ENCODE data around the gene SPINDOC.
"Not testable (repeated sequence)": the region's sequence is repeated elsewhere in the genome, so short reads cannot be mapped to it uniquely, and the experiment has no call there.

The SPINDOC gene

GRCh38 chr11:63844836-63845235 lies 31.6 kb downstream of the SPINDOC start:
- CTCF ChIA-PET: interaction anchor here (1.1 to 1.3 kb wide), 2 partner anchors 13 to 62 kb away, joined by 4 to 5 read pairs; no protein-coding TSS in a partner anchor
- peaks cover 72% of the 10 kb centered on the region for H3K4me1 Mint-ChIP-seq
- H3K36me3 Mint-ChIP-seq: peaks cover 63% of the 10 kb centered on the region
- DNase-seq: no peak
- H3K4me3 Mint-ChIP-seq: no peak overlapping the region
- H3K27me3 Mint-ChIP-seq: no peaks in the 10 kb centered on the region
- H3K27ac Mint-ChIP-seq: no peak overlapping the region
- no peaks in the 10 kb centered on the region for H3K9me3 Mint-ChIP-seq

DNA sequence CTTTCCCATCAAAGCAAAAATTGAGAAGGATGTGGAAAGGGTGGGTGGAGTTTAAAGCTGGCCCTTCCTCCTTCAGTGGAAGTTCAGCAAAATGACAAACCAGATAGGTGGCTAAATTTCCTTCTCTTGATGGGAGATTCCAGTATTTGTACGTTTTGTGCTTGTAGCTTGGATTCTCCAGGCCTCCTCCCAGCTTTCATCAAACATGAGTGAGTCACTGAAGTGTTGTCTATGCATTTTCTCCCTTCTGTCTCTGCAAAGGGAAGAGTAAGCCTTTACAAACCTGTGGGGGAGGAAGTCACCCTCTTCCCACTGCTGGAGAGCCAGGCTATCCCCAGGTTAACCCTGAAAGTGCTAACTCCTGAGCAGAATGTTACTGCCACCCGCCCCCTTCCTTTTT lies 32.0 kb downstream of the SPINDOC start:
- H3K27ac Mint-ChIP-seq: no peak overlapping the region
- peaks cover 61% of the 10 kb centered on the region for H3K36me3 Mint-ChIP-seq
- no peak for DNase-seq

DNA sequence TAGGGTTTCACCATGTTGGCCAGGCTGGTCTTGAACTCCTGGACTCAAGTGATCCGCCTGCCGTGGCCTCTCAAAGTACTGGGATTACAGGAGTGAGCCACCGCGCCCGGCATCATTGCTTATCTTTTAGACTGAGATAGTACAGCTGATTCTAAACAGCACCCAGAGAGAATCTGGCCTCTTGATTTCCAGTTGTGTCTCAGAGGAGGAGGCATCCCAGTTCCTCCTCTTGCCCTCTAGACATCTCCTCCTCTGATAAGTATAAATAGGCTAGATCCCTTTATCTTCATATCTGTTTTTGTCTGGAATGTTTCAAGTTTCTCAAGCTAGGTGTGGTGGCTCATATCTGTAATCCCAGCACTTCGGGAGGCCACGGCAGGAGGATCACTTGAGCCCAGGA lies 32.7 kb downstream of the SPINDOC start:
- DNase-seq: no peak
- no peak overlapping the region for H3K4me3 Mint-ChIP-seq
- no peak overlapping the region for H3K27ac Mint-ChIP-seq
- H3K4me1 Mint-ChIP-seq: peaks cover 75% of the 10 kb centered on the region
- no peaks in the 10 kb centered on the region for H3K27me3 Mint-ChIP-seq
- CTCF ChIA-PET: interaction anchor here (0.6 to 1.1 kb wide), 2 partner anchors 12 to 26 kb away, joined by 3 to 4 read pairs; no protein-coding TSS in a partner anchor
- H3K36me3 Mint-ChIP-seq: peaks cover 60% of the 10 kb centered on the region
- H3K9me3 Mint-ChIP-seq: no peaks in the 10 kb centered on the region

More for the DNA sequence above, 32.0 kb downstream of the SPINDOC start:
- Mint-ChIP-seq H3K9me3 (no peaks in the 10 kb centered on the region), H3K4me3 (no peak overlapping the region), H3K4me1 (peaks cover 75% of the 10 kb centered on the region), H3K27me3 (no peaks in the 10 kb centered on the region)
- CTCF ChIA-PET: interaction anchor here (1.1 to 1.3 kb wide), 2 partner anchors 12 to 61 kb away, joined by 4 to 5 read pairs; no protein-coding TSS in a partner anchor

- no peak for DNase-seq
- Mint-ChIP-seq H3K27ac (no peak overlapping the region), H3K9me3 (no peaks in the 10 kb centered on the region), H3K4me1 (peaks cover 75% of the 10 kb centered on the region), H3K27me3 (no peaks in the 10 kb centered on the region), H3K4me3 (no peak overlapping the region), H3K36me3 (peaks cover 57% of the 10 kb centered on the region)
- CTCF ChIA-PET: no interaction called here
These were observed 33.6 kb downstream of the SPINDOC start for GRCh38 chr11:63846897-63847296.

DNA sequence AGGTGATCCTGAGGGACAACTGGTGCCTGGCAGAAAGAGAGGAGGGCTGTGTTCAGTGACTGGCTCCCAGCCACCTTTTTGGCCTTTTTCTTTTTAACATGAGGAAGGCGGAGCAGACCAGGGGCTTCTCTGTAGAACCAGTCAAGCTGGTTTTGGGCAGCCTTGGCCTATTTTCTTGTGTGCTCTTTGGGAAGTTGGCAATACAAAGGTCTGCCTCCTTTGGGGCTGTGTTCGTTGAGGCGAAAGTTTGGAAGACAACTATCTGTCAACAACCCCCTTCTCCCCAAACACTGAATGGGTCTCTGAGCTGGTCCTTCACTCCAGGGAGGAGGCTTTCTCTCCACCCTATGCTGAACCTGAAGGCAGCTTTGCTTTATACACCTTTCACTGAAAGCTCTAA lies 34.1 kb downstream of the SPINDOC start:
- Mint-ChIP-seq H3K27me3 (no peaks in the 10 kb centered on the region), H3K9me3 (no peaks in the 10 kb centered on the region), H3K4me1 (peaks cover 76% of the 10 kb centered on the region), H3K4me3 (no peak overlapping the region), H3K36me3 (peaks cover 56% of the 10 kb centered on the region), H3K27ac (no peak overlapping the region)
- CTCF ChIA-PET: no interaction called here
- DNase-seq: no peak

DNA sequence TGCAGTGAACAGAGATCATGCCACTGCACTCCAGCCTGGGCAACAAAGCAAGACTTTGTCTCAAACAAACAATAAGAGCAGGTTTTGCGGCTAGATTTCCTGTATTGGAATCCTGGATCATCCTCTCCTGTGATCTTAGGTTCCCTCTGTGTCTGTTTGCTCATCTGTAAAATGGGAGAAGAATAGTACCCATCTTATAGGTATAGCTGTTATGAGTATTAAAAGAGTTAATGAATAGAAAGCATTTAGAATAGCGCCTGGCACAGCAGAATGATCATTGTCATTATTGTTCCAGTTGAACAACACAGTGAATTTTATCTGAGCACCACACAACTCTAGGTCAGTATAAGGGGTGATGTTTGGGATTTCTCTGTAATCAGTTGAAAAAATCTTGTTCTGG lies 36.4 kb downstream of the SPINDOC start:
- no peak overlapping the region for H3K27ac Mint-ChIP-seq
- H3K4me3 Mint-ChIP-seq: no peak overlapping the region
- H3K27me3 Mint-ChIP-seq: no peaks in the 10 kb centered on the region
- CTCF ChIA-PET: interaction anchor here (0.6 to 2.1 kb wide), 2 partner anchors 11 to 31 kb away, joined by 3 to 5 read pairs; partner anchors contain the start of gene MARK2
- DNase-seq: no peak
- H3K36me3 Mint-ChIP-seq: peaks cover 48% of the 10 kb centered on the region
- no peaks in the 10 kb centered on the region for H3K9me3 Mint-ChIP-seq
- H3K4me1 Mint-ChIP-seq: peaks cover 61% of the 10 kb centered on the region

DNA sequence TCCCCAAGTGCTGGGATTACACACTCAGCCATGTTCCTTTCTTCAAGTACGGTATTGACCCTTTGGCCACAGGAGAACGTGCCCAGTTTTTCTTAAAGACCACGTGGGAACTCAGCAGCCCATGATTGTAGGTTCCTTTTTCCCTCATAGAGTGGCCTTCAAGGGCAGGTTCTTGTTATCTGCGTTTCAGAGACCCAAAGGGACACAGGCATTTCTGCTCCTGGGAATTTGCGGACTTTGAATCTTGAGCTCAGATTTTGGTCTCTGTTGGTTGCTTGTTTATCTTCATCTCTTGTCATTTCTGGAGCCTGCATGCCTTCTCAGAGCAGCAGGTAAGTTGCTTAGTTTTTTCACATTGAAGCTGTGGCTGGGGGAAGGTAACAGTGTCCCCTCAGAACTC lies 37.7 kb downstream of the SPINDOC start:
- CTCF ChIA-PET: interaction anchor here (0.6 to 2.1 kb wide), 2 partner anchors 12 to 163 kb away, joined by 3 to 5 read pairs; partner anchors contain the start of gene MARK2
- peak overlapping the region; percentile 17 for H3K4me3 Mint-ChIP-seq
- H3K4me1 Mint-ChIP-seq: peaks cover 59% of the 10 kb centered on the region
- no peak for DNase-seq
- peaks cover 52% of the 10 kb centered on the region for H3K36me3 Mint-ChIP-seq
- no peaks in the 10 kb centered on the region for H3K27me3 Mint-ChIP-seq
- H3K9me3 Mint-ChIP-seq: no peaks in the 10 kb centered on the region
- peak overlapping the region; percentile 39 for H3K27ac Mint-ChIP-seq

- H3K36me3 Mint-ChIP-seq: peaks cover 53% of the 10 kb centered on the region
- peaks cover 61% of the 10 kb centered on the region for H3K4me1 Mint-ChIP-seq
- DNase-seq: no peak
- peak overlapping the region; percentile 39 for H3K27ac Mint-ChIP-seq
- H3K9me3 Mint-ChIP-seq: no peaks in the 10 kb centered on the region
- H3K27me3 Mint-ChIP-seq: no peaks in the 10 kb centered on the region
- peak overlapping the region; percentile 17 for H3K4me3 Mint-ChIP-seq
- CTCF ChIA-PET: interaction anchor here (2.1 kb wide), 1 partner anchor 12 kb away, joined by 5 read pairs; the partner anchor contains the start of gene MARK2
These were observed 38.1 kb downstream of the SPINDOC start for GRCh38 chr11:63851364-63851763.

GRCh38 chr11:63853476-63853875 lies 40.2 kb downstream of the SPINDOC start:
- DNase-seq: no peak
- no peak overlapping the region for H3K27ac Mint-ChIP-seq
- peaks cover 59% of the 10 kb centered on the region for H3K4me1 Mint-ChIP-seq
- peaks cover 46% of the 10 kb centered on the region for H3K36me3 Mint-ChIP-seq
- CTCF ChIA-PET: no interaction called here
- H3K9me3 Mint-ChIP-seq: no peaks in the 10 kb centered on the region
- no peaks in the 10 kb centered on the region for H3K27me3 Mint-ChIP-seq
- H3K4me3 Mint-ChIP-seq: no peak overlapping the region

- no peak overlapping the region for H3K27ac Mint-ChIP-seq
- H3K27me3 Mint-ChIP-seq: no peaks in the 10 kb centered on the region
- no peak for DNase-seq
- H3K4me1 Mint-ChIP-seq: peaks cover 58% of the 10 kb centered on the region
- no peaks in the 10 kb centered on the region for H3K9me3 Mint-ChIP-seq
- CTCF ChIA-PET: interaction anchor here (0.7 to 2.1 kb wide), 3 partner anchors 18 to 91 kb away, joined by 3 to 5 read pairs (median 4); no protein-coding TSS in a partner anchor
- no peak overlapping the region for H3K4me3 Mint-ChIP-seq
- peaks cover 44% of the 10 kb centered on the region for H3K36me3 Mint-ChIP-seq
These were observed 41.4 kb downstream of the SPINDOC start for GRCh38 chr11:63854696-63855095.

DNA sequence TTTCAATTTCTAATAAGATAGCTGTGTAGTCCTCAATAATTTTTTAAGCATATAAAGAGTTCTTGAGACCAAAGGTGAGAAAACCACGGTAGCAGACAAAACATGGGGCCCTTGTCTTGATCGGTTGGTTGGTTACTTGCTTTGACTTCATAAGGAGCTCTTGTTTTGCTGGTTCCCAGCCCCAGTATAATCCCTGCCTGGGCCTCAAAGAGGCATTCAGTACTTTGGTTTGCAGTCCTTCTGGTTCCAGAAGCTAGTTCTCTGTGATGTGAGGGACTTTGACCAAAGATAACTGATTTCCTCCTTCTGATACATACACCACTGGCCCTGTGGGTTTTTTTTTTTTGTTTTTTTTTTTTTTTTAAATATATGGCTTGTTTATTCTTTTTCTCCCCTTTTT lies 42.7 kb downstream of the SPINDOC start:
- Mint-ChIP-seq H3K27ac (no peak overlapping the region), H3K27me3 (no peaks in the 10 kb centered on the region), H3K4me3 (no peak overlapping the region), H3K4me1 (peaks cover 50% of the 10 kb centered on the region), H3K9me3 (no peaks in the 10 kb centered on the region), H3K36me3 (peaks cover 42% of the 10 kb centered on the region)
- CTCF ChIA-PET: interaction anchor here (1.2 to 2.1 kb wide), 2 partner anchors 13 to 17 kb away, joined by 4 to 5 read pairs; no protein-coding TSS in a partner anchor
- no peak for DNase-seq

- Mint-ChIP-seq H3K36me3 (peaks cover 45% of the 10 kb centered on the region), H3K27ac (no peak overlapping the region), H3K9me3 (no peaks in the 10 kb centered on the region), H3K4me3 (no peak overlapping the region), H3K4me1 (peaks cover 50% of the 10 kb centered on the region), H3K27me3 (no peaks in the 10 kb centered on the region)
- CTCF ChIA-PET: no interaction called here
- no peak for DNase-seq
These were observed 45.6 kb downstream of the SPINDOC start for GRCh38 chr11:63858628-63859550.

DNA sequence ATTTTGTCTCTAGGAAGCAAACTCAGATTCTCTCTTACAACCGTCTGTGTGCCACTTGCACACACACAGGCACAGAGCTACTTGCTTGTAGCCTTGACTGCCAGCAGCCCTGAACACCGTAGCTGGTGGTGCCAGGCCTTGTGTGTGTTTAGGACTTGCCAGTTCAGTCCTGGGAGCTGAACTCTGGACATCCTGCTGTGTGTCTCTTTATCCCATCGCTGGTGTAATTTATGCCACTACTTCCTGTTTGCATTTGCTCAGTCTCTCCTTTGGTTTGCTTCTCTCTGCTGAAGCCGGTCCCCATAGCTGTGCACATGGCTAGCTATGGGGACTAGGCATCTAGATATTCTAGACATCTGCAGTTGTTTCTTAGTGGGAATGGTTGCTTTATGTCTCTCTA lies 49.7 kb downstream of the SPINDOC start:
- no peak for DNase-seq
- peaks cover 59% of the 10 kb centered on the region for H3K4me1 Mint-ChIP-seq
- peak overlapping the region; percentile 80 for H3K27ac Mint-ChIP-seq
- H3K27me3 Mint-ChIP-seq: no peaks in the 10 kb centered on the region
- CTCF ChIA-PET: interaction anchor here (0.5 to 2.1 kb wide), 6 partner anchors 23 to 208 kb away, joined by 3 to 7 read pairs (median 4); partner anchors contain the start of gene MARK2
- peaks cover 46% of the 10 kb centered on the region for H3K36me3 Mint-ChIP-seq
- H3K9me3 Mint-ChIP-seq: no peaks in the 10 kb centered on the region
- H3K4me3 Mint-ChIP-seq: no peak overlapping the region

GRCh38 chr11:63863620-63864019 lies 50.4 kb downstream of the SPINDOC start:
- not testable (repeated sequence) for DNase-seq, H3K9me3 Mint-ChIP-seq, H3K4me3 Mint-ChIP-seq, H3K27me3 Mint-ChIP-seq
- H3K36me3 Mint-ChIP-seq: peaks cover 51% of the 10 kb centered on the region
- peaks cover 65% of the 10 kb centered on the region for H3K4me1 Mint-ChIP-seq
- CTCF ChIA-PET: interaction anchor here (0.7 to 2.1 kb wide), 2 partner anchors 43 to 82 kb away, joined by 3 to 6 read pairs; no protein-coding TSS in a partner anchor
- peak overlapping the region; percentile 74 for H3K27ac Mint-ChIP-seq
